SKM-1 (cell line): ENCODE measurements around the gene RDH12.
"Not testable (repeated sequence)": the region's sequence is repeated elsewhere in the genome, so short reads cannot be mapped to it uniquely, and the experiment has no call there.

Experiments
- DNase-seq: peaks from one replicate; lab custom pipeline; 2025; ENCODE audit not compliant: unreplicated experiment; lab: John Stamatoyannopoulos, UW

The RDH12 gene

DNA sequence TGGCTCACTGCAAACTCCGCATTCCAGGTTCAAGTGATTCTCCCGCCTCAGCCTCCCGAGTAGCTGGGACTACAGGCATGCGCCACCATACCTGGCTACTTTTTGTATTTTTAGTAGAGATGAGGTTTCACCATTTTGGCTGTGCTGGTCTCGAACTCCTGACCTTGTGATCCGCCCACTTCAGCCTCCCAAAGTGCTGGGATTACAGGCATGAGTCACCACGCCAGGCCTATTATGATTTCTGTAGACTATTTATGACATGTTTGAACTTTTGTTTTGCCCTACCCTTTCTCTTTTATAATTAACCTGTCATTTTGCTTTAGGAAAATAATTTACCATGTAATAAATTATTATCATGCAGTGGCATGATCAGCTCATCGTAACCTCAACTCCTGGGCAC, at the start of gene RDH12:
RDH12 (plus strand) TSS at position 395 of the 400 bp plus-strand sequence. CDS start 20,757 bp downstream, outside the sequence.
- not testable (repeated sequence) for DNase-seq

DNA sequence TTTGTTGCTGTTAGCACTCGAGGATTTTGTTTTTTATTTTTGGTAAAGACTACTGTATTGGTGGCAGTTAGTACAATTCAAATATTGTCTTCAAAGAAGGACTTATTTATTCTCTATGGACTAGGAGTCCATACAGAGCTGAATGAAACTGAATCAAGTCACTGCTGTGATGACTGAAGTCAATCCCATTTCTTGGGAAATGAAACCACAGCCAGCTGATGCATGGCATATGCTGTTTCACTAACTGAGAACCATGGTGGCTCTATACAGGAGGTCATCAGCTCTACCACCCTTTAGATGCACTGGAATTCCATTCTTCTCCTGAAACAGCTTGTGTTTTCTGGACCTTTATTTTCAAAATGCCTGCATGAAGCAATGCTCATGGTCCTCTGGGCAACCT, 49.5 kb upstream of the RDH12 start:
- DNase-seq: no peak

DNA sequence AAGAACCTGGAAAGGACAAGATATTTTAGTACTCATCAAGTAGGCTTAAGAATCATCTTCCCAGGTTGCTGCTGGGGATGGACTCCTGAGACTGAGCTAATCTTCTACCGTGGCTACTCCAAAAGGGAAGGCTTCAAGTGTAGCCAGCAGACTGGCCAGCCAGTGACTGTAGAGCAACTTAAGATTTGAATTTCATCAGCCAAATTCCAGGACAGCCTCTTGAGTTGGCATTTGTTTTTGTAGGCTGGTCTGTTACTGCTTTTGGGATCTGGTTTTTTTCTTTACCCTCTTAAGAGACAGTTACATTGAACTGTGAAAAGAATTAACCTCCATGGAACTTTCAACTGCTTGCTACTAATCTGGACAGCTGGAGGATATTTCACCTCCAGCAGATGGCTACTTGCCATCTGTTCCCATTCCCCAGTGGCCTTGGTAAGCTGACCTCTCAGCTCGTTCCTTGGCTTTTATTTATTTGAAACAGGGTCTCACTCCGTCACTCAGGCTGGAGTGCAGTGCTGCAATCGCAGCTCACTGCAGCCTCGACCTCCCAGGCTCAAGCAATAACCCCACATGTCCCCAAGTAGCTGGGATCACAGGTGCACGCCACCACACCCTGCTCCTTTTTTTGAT, 47.9 kb upstream of the RDH12 start:
- DNase-seq: no peak

DNA sequence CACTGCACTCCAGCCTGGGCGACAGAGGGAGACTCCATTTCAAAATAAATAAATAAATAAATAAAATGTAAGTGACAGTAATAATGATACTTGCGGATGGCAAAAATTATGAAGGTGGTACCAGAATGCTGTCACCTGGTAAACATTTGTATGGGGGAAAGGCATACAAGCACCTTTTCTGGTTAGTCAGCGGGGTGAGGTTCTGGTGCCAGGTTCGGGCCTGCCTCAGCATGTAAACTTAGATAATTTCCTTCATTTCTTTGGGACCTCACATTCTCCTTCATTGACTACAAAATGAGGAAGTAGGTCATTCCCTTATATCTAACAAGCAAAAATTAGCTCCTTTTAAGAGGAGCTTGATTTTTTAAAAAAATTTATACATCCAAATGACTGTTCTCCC, 38.1 kb upstream of the RDH12 start:
- DNase-seq: no peak

DNA sequence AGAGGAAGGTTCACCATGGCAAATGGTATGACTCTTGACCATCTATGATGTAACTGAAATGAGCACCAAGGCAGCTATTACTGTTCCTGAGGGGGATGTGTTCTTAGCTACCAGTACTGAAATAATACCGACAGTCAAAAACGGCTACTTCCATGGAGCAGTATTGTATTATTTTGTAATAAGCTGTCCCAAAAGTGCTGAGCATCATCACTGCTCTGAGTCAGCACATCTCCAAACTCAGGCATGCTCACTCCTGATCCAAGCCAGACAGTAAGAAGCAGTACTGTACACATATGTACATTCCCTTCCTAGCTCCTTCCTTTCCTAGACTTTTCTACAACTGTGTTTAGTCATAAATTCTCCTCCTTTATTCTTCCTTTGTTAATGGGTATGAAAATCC, 35.8 kb upstream of the RDH12 start:
- no peak for DNase-seq

DNA sequence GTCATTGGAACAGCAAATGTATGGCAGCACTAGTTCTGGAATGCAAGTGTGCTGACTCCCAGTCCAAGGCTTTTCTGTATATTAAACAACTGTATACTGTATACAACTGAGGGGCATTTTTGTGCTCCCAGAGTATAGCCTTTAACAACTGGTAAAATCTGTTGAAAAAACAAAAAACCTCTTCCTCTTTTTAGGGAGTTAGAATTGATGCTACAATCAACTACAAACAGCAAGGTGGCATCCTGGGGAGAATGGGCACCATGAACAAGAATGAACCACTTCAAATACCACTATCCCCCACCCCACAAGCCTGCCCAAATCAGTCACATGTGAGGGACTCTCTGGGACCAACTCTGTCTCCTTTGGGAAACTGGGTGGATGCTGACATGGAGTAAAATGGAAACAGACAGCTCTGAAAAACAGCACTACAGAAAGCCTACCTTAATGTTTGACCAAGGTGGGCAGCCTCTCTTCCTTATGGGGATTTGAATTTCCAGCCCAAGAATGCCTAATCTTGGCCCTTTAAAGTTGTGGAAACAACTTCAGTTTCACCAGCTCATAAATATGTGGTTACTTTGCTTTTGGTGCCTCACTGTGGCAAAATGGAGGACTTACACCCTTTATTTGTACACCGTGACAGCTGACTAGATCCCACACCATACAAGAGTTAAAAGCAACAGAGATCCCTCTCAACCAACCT, 34.8 kb upstream of the RDH12 start:
- DNase-seq: peak; percentile 3

DNA sequence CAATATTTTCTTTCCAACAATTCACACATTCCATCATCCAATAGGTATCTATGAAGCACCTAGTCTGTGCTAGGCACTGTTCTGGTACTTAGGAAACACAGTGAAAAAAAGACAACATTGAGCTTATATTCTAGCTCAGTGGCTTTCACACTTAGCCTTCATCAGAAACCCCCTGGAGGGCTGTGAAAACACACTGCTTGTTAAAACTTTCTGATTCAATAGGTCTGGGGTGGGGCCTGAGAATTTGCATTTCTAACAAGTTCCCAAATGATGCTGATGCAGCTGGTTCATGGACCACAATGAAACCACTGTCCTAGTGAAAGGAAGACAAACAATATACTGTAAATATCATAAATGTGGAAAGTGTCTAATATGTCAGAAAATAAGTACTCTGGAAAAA, 33.1 kb upstream of the RDH12 start:
- DNase-seq: no peak

DNA sequence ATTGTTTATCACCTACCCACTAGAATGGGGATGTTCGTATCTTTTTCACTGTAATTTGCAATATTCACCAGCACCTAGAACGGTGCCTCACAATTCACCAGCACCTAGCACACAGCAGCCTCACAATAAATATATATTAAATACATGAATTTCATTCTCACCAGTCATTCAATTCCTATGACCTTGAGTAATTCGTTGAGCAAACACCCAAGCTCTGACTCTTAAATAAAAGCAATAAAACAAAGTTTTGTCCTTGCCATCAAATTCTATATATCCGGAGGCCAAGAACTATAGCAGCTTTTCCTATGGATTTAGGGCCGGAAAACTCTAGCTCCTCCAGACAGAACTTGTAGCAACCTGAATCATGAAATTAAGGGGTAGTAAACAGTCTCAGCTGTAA, 28.2 kb upstream of the RDH12 start:
- DNase-seq: no peak

DNA sequence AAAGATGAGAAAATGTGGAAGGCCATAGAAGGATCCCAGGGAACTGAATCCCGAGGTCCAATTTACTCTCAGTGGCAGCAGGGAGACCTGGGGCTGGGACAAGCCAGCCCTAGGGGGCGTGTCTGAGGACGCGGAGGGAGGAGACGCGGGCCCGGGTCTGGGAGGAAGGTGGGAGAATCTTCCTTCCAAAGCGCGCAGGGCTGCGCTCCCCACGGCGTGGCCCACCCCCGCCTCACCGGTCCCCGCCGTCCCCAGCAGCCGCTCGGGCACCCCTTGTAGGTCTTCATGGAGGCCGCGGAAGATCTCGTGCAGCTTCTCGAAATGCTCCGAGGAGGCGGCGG, 27.6 kb upstream of the RDH12 start:
- DNase-seq: no peak

DNA sequence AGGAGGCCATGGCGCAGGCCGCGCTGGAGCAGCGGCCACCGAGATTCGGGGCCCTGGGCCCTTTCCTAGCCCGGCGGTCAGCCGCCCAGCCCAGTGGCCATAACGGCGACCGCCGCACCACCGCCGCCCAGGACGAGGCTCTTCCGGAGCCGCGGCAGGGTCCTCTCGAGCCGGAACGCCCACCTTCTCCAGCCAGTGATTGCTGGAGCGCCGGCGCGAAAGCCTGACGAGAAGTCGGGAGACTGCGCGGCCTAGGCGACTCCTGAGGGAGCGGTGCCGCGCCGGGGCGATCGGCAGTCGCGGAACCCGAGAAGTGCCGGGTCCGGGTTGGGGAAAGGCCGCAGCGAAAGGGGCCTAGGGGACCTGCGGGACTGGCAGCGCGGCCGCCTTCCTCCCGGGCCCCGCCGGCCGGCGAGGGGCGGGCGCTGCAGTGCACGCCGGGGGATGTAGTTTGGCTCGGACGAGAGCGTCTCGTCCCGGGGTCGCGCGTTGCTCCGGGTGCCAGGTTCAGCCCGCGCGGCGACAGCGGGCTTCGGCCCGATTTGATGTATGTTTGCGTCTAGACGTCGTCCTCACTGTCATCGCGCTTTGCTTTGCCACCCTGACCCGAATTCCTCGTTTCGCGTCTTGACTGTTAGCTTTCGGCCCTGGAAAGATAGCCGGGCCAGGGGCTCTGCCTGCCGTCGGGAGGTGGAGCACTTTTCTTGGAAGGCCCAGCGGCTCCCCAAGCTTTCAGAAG, 27.0 kb upstream of the RDH12 start, which contains the start of gene VTI1B:
VTI1B (minus strand) TSS at position 153 of the 739 bp plus-strand sequence; CDS start at position 10, 143 bp downstream.
- peak; percentile 24 for DNase-seq

DNA sequence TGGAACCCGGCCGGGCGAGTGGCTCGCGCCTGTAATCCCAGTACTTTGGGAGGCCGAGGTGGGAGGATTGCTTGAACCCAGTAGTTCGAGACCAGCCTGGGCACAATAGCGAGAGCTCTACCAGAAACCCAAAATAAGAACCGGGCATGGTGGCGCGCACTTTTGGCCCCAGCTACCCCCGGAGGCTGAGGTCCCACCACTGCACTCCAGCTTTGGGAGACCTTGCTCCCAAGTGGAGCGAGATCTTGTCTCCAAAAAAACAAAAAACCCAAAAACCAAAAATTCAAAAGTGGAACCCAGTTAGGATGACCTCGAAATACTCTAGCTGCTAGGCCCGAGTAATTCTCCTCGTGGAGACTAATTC, 26.5 kb upstream of the RDH12 start:
- no peak for DNase-seq

DNA sequence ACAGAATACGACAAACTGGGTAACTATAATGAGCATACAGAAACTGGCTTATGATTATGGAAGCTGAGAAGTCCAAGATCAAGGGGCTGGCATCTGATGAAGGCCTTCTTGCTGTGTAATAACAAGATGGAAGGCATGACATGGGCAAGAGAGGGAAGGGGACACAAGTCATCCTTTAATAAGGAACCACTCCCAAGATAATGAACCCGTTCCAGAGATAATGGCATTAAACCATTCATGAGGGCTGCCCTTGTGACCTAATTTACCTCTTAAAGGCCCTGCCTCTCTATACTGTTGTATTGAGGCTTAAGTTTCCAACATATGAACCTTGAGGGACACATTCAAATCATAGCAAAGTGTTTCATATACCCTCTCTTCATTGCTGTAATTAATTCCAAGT, 22.7 kb upstream of the RDH12 start:
- DNase-seq: no peak

DNA sequence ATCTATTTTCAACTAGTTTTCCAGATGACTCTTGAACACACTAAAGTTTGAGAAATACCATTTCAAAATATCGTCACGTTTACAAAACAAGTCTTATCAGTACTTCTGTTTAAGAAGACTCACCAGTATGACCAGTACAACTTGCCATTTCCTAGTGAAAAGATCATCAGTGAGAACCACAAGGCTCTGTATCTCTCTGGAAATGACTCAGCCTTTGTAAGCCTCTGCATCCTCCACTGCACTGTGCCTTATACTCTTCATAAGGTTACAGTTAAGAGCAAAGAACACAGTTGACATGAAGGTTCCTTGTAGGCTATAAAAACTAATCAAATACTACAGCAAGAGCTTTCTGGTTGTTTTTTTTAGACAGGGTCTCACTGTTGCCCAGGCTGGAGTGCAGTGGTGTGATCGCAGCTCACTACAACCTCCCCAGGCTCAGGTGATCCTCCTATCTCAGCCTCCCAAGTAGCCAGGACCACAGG, 21.5 kb upstream of the RDH12 start:
- DNase-seq: no peak

DNA sequence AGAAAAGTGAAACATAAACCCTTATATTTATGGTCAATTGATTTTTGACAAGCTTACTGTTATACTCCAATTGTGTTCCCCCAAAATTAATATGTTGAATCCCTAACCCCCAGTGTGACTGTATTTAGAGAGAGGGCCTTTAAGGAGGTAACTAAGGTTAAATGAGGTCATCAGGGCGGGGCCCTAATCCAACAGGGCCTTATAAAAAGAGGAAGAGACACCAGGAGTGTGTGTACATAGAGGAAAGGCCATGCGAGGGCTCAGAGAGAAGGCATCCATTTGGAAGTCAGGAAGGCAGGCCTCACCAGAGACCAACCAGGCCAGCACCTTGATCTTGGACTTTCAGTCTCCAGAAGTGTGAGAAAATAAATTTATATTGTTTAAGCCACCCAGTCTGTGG, 20.7 kb upstream of the RDH12 start:
- DNase-seq: peak; percentile 49

DNA sequence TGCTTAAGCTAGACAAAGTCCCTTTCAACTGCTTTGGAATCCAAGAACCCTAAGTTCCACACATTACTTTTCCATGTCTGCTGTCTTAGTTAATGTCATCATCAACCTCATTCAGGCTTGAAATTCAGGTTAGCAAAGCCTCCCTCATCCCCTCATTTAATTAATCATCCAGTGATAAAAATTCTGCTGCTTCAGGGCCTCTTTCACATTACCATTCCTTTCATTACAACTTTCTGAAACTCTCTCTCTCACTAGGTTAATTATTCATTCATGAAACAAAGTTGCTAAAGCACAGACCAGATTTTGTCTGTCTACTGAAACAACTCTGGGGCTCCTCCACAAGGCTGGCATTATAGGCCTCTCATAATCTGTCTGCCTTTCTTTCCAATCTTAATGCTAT, 17.8 kb upstream of the RDH12 start:
- DNase-seq: no peak

DNA sequence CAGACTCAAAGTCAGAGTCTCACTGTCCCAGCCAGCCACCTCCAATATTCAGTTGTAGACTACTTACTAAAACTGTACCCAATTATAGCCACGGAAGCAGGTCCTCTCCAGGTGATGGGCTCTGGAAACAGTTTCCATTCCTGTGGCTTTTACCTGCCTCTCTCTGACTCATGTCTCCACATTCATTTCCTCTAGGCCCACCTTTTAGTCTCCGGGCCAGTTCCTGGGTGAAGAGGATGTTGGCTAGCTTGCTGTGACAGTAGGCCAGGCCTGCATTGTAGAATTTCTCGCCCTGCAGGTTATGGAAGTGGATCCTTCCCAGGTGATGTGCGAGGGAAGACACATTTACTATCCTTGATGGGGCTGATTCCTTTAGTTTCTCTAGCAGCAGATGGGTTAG, 11.7 kb upstream of the RDH12 start:
- DNase-seq: no peak

DNA sequence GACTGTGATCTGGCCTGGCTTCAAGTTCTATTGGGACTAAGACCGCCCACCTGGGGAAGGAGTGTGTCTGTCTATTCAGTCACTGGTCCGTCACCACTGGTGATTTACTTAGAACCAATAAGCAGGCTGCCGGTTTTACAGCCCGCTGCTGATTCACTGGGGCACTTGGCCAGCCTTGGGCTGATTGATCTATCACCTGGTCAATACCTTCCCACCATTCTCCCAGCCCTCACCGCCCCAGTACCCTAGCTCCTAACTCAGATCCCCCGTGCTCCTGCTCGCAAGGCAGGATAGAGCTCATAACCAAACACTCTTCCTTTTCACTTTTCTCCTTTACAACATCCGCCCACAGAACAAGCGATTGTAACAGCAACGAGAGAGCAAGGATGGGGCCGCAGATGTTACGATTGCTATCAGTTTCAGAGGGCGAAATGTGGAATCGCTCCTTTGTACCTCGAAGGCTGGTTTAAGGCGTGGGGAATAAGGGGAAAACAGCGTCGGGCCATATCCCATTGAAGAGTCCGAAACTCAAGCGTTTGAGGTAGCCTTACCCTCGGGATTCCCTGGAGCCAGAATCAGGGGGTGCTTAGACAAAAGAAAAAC, 6.8 kb upstream of the RDH12 start:
- DNase-seq: no peak

DNA sequence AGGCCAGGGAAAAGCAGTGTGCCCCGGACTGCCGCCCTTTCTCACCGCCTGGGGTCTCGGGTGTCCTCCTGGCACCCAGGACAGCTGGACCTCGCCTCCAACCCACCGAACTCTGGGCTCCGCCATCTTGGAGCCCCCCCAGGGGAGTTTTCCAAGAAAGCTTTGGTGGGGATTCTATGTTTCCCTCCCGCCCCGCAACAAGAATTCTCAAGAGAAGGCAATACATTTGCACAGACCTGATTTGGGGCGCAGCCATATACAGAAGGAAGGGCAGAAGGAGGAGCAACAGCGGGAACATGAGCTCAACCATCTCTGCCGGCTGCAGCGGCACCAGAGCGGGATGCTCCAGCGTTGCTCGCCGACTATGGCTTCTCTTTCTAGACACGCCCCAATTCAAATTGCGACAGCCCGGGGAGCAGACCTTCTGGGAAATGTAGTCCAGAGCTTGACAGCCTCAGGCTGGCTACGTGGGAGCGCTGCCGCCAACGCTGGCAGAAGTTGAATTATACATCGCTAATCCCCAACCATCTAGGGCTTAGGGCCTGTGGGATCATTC, 6.2 kb upstream of the RDH12 start, which contains the start of gene RDH11:
RDH11 (minus strand) TSS at position 371 of the 556 bp plus-strand sequence; CDS start at position 310, 61 bp downstream.
- peak; percentile 33 for DNase-seq

DNA sequence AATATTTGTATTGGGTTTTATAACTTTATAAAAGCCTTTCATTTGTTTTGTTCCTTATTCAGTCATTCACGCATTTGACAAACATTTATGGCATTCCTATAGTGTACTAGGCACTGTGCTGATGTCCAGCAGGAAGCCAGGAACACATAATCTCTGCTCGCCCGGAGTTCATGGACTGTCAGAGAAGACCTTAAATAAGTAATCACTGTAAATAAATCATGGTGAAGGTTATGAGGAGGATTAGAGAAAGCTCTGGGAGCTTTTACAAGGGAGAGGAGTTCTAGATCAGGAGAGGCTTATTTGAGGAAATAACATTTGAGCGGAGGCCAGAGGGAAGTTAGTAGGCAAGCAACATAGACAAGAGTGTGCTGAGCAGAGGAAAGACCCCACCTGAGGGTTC, 4.7 kb upstream of the RDH12 start:
- DNase-seq: no peak

DNA sequence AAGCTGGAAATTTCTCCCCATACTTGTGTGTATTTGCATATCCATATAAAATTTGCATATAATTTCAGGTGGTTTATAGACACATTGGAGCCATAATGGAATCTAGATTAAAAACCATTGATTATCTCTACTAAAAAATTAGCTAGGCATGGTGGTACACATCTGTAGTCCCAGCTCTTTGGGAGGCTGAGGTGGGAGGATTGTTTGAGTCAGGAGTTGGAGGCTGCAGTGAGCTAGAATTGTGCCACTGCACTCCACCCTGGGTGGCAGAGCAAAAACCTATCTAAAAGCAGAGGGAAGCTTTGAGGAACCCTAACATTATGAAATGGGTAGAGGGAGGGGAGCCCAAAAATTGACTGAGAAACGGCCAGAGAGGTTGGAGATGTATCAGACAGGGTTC, 3.5 kb upstream of the RDH12 start:
- no peak for DNase-seq

DNA sequence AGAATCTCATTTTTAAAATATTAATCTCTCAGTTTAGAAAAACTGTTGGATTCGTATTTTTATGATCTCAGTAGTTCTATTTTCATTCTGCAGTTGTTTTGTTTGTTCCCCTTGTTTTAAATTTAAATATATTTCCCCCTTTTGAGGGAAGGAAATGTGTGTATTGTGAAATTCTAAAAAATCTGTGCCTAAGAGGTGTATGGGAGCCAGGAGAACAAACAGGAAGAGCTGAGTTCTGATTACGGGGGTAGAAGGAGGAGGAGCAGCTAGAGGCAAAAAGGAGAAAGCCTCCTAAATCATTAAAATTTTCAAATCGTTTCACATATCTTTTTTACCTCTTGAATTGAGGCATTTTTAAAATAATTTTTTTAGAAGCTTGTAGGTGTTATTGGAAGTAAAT, 2.3 kb downstream of the RDH12 start:
- DNase-seq: no peak
